Muscle of leg (tissue), 11 donors: Measurements from ENCODE around the gene DSCAML1. TPM values are rescaled to one million over a fixed set of nuclear protein-coding genes. Genes with fewer than 3 reads are reported as not detected.
A peak's percentile ranks its signal among the peaks of the same experiment; 100 is the strongest.

Source experiments
- DNase-seq: peaks from one replicate; pipeline ENCODE4 v3.0.0; 2013
- H3K27ac ChIP-seq: one replicate; pipeline ENCODE4 v1.5.1; 2013; ENCODE audit warnings: mild to moderate bottlenecking, low read length, control low read depth
- H3K27me3 ChIP-seq: one replicate; pipeline ENCODE4 v1.6.1; 2013; ENCODE audit warnings: low read length; ENCODE audit not compliant: control insufficient read depth, insufficient read depth
- H3K36me3 ChIP-seq: one replicate; pipeline ENCODE4 v1.6.1; 2013; ENCODE audit warnings: low read length; ENCODE audit not compliant: control insufficient read depth, insufficient read depth
- H3K4me1 ChIP-seq: one replicate; pipeline ENCODE4 v1.6.1; 2013; ENCODE audit warnings: low read length; ENCODE audit not compliant: control insufficient read depth, insufficient read depth
- H3K4me3 ChIP-seq: one replicate; pipeline ENCODE4 v1.5.1; 2013; ENCODE audit warnings: low read length, control low read depth
- H3K9me3 ChIP-seq: replicated peaks from 2 replicates; pipeline ENCODE4 v1.6.1; 2013; ENCODE audit warnings: low read depth, low read length; ENCODE audit not compliant: control insufficient read depth
- WGBS: methylation state at CpG from one replicate; pipeline ENCODE4 v1.1.5; 2013; ENCODE audit warnings: missing lambda C conversion rate; ENCODE audit not compliant: insufficient coverage; 5-methylcytosine and 5-hydroxymethylcytosine counted together
- polyA plus RNA-seq, 8 donors: library from polyadenylated mRNA; unstranded; fragments of 120-200 nt; gene quantifications; one replicate each; pipeline versions ENCODE4 v1.2.1 to v1.2.3, GENCODE V29; 2013; ENCODE audit warnings: inconsistent platforms in 1 of 8, low replicate concordance in 1 of 8; ENCODE audit not compliant: insufficient read length in 8 of 8, insufficient read depth in 1 of 8
- total RNA-seq: library from RNA; stranded (reverse); fragments of 120-200 nt; gene quantifications from one replicate; pipeline ENCODE4 v1.2.4, GENCODE V29; 2013

The DSCAML1 gene
- total and polyA plus RNA-seq, 9 donors, result 0.28 to 0.80 (median 0.60) TPM

DNA sequence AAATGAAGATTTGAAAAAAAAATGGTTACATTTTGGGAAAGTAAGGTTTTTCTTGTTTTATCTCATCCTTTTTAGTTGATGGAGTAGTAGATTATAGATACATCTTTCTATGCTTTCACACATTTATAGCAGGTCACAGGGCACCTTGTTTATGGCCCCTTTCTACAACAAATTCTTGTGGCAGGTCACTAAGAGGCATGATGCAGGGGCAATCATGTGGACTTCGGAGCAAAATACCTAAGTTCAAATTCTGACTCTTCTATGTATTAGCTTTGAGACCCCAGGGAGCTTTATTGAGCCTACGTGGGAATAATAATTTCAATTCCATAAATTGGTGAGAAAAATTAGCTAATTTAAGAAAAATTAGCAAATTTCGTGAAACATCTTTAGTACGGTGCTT is 177.4 kb downstream of the DSCAML1 start:
- Histone ChIP-seq H3K4me3 (no peak overlapping the region), H3K4me1 (no peaks in the 10 kb centered on the region), H3K27ac (no peak overlapping the region), H3K36me3 (no peaks in the 10 kb centered on the region), H3K27me3 (peaks cover 20% of the 10 kb centered on the region), H3K9me3 (peaks cover 2% of the 10 kb centered on the region)
- 70% methylated on average over 2 of the region's 4 CpGs for WGBS
- DNase-seq, result no peak

DNA sequence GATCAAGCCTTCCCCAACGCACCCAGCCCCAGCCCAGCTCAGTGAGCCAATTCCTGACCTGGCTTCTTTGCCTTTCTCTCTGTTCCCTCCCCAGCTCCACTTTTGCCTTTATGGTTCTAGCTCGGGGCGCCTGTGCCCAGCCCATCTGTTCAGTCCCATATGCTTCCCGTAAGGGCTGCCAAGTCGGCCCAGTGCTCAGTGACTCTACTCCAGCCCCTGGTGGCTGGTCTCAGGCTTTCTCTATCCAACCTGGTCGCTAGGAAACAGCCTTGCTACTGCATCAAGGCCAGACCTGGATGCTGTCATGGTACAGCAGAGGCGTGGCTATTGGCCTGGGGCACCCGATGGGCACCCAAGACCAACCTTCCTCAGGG is 178.0 kb downstream of the DSCAML1 start:
- no peaks in the 10 kb centered on the region for H3K4me1 ChIP-seq
- no peaks in the 10 kb centered on the region for H3K36me3 ChIP-seq
- H3K9me3 ChIP-seq, result peaks cover 6% of the 10 kb centered on the region
- no peak for DNase-seq
- H3K27ac ChIP-seq, result no peak overlapping the region
- no peak overlapping the region for H3K4me3 ChIP-seq
- peaks cover 25% of the 10 kb centered on the region for H3K27me3 ChIP-seq
- WGBS, result 49% methylated on average over 7 of the region's 8 CpGs

DNA sequence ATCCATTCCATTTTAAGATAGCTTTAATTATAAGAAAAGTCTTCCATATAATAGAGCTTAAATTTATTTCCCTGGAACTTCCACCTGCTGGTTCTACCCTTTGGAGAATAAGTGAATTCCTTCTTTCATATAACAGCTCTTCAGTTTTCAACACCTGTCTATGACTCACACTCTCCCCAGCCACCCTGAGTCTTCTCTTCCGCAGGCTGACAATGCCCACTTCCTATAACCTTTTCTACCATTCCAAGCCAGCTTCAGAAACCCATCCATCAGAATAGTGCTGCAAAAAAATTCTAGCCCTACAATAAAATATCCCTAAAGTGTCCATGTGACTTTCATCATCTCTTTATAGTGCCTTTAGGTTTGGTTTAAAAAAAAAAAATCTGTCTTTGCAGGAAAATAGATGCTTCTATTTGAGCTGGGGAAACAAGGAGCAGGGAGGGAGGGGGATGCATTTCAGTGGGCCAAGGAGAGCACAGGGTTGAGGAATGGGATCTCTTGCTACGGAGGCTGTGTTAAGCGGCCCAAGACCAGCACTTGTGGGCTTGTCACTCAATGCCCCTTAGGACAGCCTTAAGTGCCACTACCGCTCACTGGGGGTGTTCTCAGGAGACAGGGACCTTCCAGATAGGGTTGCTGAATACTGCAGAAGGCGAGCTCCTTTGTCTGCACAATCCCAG is 178.6 kb downstream of the DSCAML1 start:
- 80% methylated on average over 5 of the region's 5 CpGs for WGBS
- no peak overlapping the region for H3K27ac ChIP-seq

DNA sequence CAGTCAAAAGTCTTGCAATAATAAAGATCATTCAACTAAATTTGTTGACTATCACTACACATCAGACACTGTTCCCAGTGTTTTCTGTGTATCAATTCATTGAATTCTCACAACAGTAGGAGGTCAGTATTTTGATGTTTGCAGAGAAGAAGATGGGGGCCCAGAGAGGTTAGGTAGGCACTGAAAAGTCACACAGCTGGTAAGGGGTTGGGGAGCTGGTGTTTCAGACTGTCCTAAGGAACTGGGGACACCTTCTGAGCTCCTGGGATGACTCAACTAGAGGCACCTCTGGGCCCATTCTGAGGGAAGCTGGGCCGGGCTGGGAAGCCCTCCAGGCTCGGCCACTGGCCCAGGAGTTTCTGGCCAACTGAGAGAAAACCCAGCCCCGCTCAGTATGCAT is 180.0 kb downstream of the DSCAML1 start:
- WGBS, result no CpG with 5 or more reads among the region's 3 CpGs
- no peak overlapping the region for H3K4me3 ChIP-seq
- no peak overlapping the region for H3K27ac ChIP-seq
- H3K9me3 ChIP-seq, result peaks cover 4% of the 10 kb centered on the region
- no peak for DNase-seq
- peaks cover 6% of the 10 kb centered on the region for H3K4me1 ChIP-seq
- H3K36me3 ChIP-seq, result no peaks in the 10 kb centered on the region
- H3K27me3 ChIP-seq, result peaks cover 34% of the 10 kb centered on the region

More for the DNA sequence above, 178.6 kb downstream of the DSCAML1 start:
- Histone ChIP-seq H3K27me3 (peaks cover 27% of the 10 kb centered on the region), H3K4me3 (no peak overlapping the region), H3K4me1 (peaks cover 3% of the 10 kb centered on the region), H3K9me3 (peaks cover 6% of the 10 kb centered on the region), H3K36me3 (no peaks in the 10 kb centered on the region)
- no peak for DNase-seq

DNA sequence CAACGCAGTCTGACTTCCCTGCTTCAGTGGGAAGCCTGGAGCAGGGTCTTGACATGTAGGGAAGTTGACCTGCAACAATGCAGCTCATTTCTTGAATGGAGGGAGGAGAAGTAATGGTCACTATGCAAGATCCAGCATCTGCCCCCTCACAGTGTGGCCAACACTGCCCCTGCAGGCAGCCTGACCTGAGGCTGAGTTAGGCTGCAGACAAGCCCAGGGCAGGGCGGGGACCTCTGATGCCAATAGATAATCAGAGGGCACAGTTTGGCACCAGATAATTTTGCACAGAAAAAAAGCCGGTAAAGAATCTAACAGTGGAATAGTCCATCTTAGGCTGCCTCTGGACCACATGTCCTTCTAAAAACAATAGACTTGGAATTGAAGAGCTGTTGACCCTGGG is 182.3 kb downstream of the DSCAML1 start:
- 83% methylated on average over 3 of the region's 3 CpGs for WGBS
- no peak for DNase-seq

DNA sequence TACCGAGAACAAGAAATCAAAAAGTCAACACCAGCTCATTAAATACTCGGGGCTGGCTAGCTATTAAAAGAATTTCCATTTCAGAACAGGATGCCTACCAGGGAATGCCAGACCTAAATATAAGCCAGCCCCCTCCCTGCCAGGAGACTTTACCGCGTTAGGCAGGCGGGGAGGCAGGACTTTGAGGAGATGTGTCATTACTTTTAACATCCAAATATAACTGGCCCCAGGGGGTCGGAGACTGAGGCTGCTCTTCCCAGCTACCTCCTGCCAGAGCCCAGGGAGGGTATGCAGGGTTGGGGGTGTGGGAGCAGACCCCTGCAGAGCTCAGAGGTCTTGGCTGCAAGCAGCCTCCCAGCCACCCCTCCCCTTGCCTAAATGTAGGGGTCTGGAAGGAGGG is 183.5 kb downstream of the DSCAML1 start:
- no CpG with 5 or more reads among the region's 6 CpGs for WGBS

More for the DNA sequence above, 182.3 kb downstream of the DSCAML1 start:
- Histone ChIP-seq H3K4me3 (no peak overlapping the region), H3K36me3 (no peaks in the 10 kb centered on the region), H3K9me3 (peaks cover 4% of the 10 kb centered on the region), H3K27ac (no peak overlapping the region), H3K4me1 (peaks cover 6% of the 10 kb centered on the region), H3K27me3 (peaks cover 34% of the 10 kb centered on the region)

DNA sequence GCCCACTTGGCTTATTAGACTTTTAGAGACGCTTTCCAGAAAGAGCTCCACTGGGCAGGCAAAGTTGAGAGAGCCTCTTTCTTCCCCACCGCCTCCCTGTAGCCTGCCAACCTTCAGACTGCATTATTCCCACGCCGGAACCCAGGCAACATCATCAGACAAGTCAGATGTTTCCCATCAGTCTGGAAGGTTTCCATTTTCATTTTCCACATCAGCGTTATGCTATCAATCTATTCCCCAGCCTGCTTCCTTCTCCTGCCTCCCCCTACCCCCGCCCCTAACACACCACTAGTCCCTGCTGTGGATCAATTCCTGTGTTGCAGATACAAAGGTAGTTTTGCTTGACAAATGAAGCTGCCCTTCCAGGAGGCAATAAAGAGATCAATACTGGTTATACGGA is 184.8 kb downstream of the DSCAML1 start:
- WGBS, result 31% methylated on average over 4 of the region's 7 CpGs
- DNase-seq, result peak; percentile 74
- H3K4me3 ChIP-seq, result no peak overlapping the region

More for the DNA sequence above, 183.5 kb downstream of the DSCAML1 start:
- Histone ChIP-seq H3K4me1 (peaks cover 6% of the 10 kb centered on the region), H3K27ac (no peak overlapping the region), H3K4me3 (no peak overlapping the region), H3K27me3 (peaks cover 29% of the 10 kb centered on the region), H3K36me3 (no peaks in the 10 kb centered on the region), H3K9me3 (peaks cover 4% of the 10 kb centered on the region)
- no peak for DNase-seq

DNA sequence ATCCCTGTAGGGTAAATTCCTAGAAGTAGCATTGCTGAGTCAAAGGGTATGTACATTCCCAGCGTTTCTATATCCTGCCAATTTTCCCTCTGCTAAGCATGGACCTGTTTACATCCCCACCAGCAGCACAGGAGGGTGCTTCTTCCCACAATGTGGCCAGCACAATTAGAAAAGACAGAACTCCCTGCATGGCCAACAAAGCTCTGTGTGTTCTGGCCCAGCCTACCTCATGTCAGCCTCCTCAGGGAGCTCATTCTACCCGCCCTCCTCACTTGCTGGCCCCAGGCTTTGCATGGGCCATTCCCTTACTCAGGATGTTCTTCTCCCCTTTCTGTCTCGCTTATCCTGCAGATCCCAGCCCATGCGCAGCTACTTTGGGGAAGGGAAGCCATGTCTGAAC is 186.1 kb downstream of the DSCAML1 start:
- no peak overlapping the region for H3K4me3 ChIP-seq
- DNase-seq, result no peak
- no peak overlapping the region for H3K27ac ChIP-seq
- peaks cover 6% of the 10 kb centered on the region for H3K4me1 ChIP-seq
- peaks cover 4% of the 10 kb centered on the region for H3K9me3 ChIP-seq
- peaks cover 30% of the 10 kb centered on the region for H3K27me3 ChIP-seq
- H3K36me3 ChIP-seq, result no peaks in the 10 kb centered on the region
- 50% methylated on average over 1 of the region's 4 CpGs for WGBS

More for the DNA sequence above, 184.8 kb downstream of the DSCAML1 start:
- H3K27ac ChIP-seq, result no peak overlapping the region
- H3K27me3 ChIP-seq, result peaks cover 28% of the 10 kb centered on the region
- H3K9me3 ChIP-seq, result peaks cover 4% of the 10 kb centered on the region
- H3K4me1 ChIP-seq, result peaks cover 6% of the 10 kb centered on the region
- H3K36me3 ChIP-seq, result no peaks in the 10 kb centered on the region

DNA sequence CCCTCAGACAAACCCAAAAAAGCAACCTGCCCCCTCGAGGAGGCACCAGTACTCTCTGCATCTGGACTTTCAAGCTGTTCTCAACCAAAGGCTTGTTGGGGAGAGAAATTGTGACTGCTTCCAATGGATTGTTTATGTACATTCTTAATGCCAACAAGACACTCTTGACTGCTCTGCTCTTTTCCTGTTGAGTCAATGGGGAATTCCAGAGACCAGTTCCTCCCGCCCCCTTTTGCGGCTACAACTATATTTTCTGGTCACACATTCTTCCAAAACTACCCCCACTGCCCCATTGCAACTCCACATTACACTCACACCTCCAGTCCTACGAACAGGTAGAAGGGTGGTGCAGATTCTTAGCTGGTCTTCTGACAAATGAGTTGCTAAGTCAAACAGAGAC is 187.0 kb downstream of the DSCAML1 start:
- WGBS, result no CpG with 5 or more reads among the region's 4 CpGs

DNA sequence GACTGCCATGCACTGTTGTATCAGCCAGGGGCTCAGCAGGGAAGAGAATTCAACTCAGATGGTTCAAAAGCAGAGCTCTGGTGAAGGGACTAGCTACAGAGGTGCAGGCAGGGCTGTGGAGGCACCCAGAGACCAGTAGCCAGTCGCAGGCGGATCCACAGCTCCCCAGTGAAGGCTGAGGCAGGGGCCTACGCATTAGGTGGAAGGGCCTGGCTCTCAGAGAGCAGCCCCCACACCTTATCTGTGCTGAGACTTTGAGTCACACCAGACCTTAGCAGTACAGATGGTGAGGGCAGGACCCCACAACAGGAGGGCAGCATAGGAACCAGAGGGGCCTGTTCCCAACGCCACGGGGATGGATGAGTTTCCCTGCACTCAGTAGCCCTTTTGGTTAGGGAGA is 189.6 kb downstream of the DSCAML1 start:
- no peak overlapping the region for H3K4me3 ChIP-seq
- WGBS, result 49% methylated on average over 5 of the region's 5 CpGs
- no peak overlapping the region for H3K27ac ChIP-seq
- peaks cover 5% of the 10 kb centered on the region for H3K4me1 ChIP-seq
- peaks cover 25% of the 10 kb centered on the region for H3K27me3 ChIP-seq
- H3K36me3 ChIP-seq, result no peaks in the 10 kb centered on the region
- no peak for DNase-seq
- no peaks in the 10 kb centered on the region for H3K9me3 ChIP-seq

More for the DNA sequence above, 187.0 kb downstream of the DSCAML1 start:
- H3K9me3 ChIP-seq, result peaks cover 4% of the 10 kb centered on the region
- no peaks in the 10 kb centered on the region for H3K36me3 ChIP-seq
- H3K27ac ChIP-seq, result no peak overlapping the region
- peaks cover 6% of the 10 kb centered on the region for H3K4me1 ChIP-seq
- H3K27me3 ChIP-seq, result peaks cover 38% of the 10 kb centered on the region
- no peak overlapping the region for H3K4me3 ChIP-seq
- DNase-seq, result no peak
